Retinal pigment epithelial cell (primary cell): ENCODE measurements around the gene COL4A2.

ENCODE experiments used
- DNase-seq: peaks from one replicate; pipeline ENCODE4 v3.0.0-alpha.2; 2010; ENCODE audit warnings: low read depth
- H3K4me3 ChIP-seq: 2 replicates; pipeline ENCODE4 v1.5.1; 2011; ENCODE audit warnings: mild to moderate bottlenecking, low read length, control low read depth, moderate library complexity
- TF ChIP-seq, protein P1 (sequence below): conservative IDR thresholded peaks from 2 replicates; pipeline ENCODE4 v1.5.1; 2011; ENCODE audit warnings: low read depth, low read length, control low read depth, inconsistent platforms

COL4A2 gene

DNA sequence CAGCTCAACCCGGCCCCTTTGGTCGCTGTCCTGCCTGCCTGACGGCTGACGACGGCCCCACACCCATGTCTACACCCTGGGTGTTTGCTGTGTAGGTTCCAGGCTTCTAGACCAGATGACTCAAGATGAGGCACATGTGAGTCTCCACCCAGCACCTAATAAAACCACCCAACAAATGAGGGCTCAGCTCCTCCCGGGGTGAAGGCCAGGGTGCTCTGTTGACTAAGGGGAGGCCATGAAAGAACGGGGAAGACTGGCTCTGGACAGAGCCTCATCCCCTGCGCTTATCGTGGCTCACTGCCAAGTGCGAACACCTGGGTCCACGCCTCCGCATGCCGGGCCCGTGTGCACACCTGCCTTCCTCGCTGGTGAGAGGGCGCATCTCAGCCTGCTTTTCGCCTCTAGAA is 39.6 kb downstream of the COL4A2 start:
- DNase-seq = no peak
- H3K4me3 ChIP-seq = no peak overlapping the region
- TF ChIP-seq, protein P1, sequence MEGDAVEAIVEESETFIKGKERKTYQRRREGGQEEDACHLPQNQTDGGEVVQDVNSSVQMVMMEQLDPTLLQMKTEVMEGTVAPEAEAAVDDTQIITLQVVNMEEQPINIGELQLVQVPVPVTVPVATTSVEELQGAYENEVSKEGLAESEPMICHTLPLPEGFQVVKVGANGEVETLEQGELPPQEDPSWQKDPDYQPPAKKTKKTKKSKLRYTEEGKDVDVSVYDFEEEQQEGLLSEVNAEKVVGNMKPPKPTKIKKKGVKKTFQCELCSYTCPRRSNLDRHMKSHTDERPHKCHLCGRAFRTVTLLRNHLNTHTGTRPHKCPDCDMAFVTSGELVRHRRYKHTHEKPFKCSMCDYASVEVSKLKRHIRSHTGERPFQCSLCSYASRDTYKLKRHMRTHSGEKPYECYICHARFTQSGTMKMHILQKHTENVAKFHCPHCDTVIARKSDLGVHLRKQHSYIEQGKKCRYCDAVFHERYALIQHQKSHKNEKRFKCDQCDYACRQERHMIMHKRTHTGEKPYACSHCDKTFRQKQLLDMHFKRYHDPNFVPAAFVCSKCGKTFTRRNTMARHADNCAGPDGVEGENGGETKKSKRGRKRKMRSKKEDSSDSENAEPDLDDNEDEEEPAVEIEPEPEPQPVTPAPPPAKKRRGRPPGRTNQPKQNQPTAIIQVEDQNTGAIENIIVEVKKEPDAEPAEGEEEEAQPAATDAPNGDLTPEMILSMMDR = no peak

DNA sequence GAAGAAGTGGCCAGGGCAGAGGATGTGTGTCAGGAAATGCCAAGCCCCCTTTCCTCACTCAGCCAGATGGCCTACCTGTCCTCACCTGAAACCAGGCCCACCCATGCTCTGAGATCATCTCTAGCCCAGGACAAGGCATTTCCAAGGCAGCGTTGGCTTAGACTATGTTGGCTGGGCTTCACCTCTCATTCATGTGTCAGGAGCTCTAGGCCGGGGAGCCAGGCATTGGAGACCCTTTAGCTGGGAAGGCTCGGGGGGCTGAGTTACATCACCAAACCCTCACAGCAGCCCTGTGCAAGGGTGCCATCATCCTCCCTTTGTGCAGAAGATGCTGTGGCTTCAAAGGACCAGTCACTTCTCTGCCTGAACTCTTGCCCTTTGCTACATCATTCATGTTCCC is 40.0 kb downstream of the COL4A2 start:
- no peak for DNase-seq
- TF ChIP-seq, protein P1 = no peak
- H3K4me3 ChIP-seq = no peak overlapping the region

GRCh38 chr13:110347535-110348308 is 40.6 kb downstream of the COL4A2 start:
- TF ChIP-seq, protein P1 = no peak
- H3K4me3 ChIP-seq = no peak overlapping the region
- peak; percentile 66 for DNase-seq

GRCh38 chr13:110348309-110349105 is 41.4 kb downstream of the COL4A2 start:
- no peak for DNase-seq
- TF ChIP-seq, protein P1 = no peak
- no peak overlapping the region for H3K4me3 ChIP-seq

DNA sequence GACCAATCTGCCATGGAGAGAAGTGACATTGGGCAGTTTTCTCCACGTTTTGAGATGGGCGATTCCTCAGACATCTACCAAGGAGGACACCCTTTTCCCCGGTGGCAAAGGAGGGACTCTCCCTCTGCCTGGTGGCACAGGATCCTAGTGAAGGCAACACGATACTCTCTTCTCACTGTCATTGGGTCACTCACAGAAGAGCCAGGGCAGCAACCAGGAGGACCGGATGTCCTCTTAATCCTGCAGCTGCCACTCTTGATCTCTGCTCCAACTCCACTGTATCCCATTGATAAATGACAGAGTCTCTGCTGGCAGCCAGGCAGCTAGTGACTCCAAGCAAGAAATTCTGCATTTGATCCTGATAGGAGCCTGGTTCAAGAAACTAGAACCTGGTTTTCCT is 42.2 kb downstream of the COL4A2 start:
- TF ChIP-seq, protein P1 = no peak
- DNase-seq = no peak
- no peak overlapping the region for H3K4me3 ChIP-seq

GRCh38 chr13:110350049-110350448 is 43.0 kb downstream of the COL4A2 start:
- no peak for DNase-seq
- H3K4me3 ChIP-seq = no peak overlapping the region
- TF ChIP-seq, protein P1 = no peak
